ENCODE results near the gene HERPUD1.

DNA sequence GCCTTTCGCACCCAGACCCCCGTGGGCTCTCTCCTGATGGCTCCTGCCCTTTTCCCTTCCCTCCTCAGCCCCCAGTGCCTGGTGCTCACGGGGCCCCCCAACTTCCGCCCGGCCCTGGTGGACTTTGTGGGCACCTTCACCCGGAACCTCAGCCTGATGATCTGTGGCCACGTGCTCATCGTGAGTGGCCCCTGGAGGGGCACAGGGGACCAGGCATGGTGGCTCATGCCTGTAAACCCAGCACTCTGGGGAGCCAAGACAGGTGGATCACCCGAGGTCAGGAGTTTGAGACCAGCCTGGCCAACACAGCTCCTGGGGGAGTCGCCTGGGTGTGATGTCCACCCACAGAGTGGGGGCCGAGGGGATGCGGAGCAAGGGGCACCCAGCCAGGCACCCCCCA is 45.6 kb upstream of the HERPUD1 start:
- TF ChIP-seq RCOR1 (IDR thresholded peaks at IDR 0.05; ENCODE audit: low read length) (no peak), EP300 (IDR thresholded peaks at IDR 0.05; ENCODE audit: borderline replicate concordance in 1 of 2, low read depth in 1 of 2, low read length in 1 of 2) (no peak), TCF12 (IDR thresholded peaks at IDR 0.05) (no peak)

Data from SK-N-SH (cell line).